Hepatocyte (in vitro differentiated cells): ENCODE measurements around the gene CELA3A.
"Not testable (repeated sequence)": the region's sequence is repeated elsewhere in the genome, so short reads cannot be mapped to it uniquely, and the experiment has no call there.

Experiments
- EZH2 ChIP-seq: fragments of 200-600 bp; sonication (generic); IDR thresholded peaks from 2 replicates; pipeline ENCODE4 v1.6.1; 2016; ENCODE audit warnings: antibody characterized with exemption, mild to moderate bottlenecking, borderline replicate concordance
- EZH2phosphoT487 ChIP-seq: fragments of 200-600 bp; sonication (generic); IDR thresholded peaks from one replicate; pipeline ENCODE4 v1.6.1; 2018; ENCODE audit warnings: antibody characterized with exemption, mild to moderate bottlenecking, low read depth, moderate library complexity; ENCODE audit not compliant: unreplicated experiment, severe bottlenecking
- TF ChIP-seq, protein P1 (sequence below): fragments of 200-600 bp; sonication (generic); IDR thresholded peaks from 2 replicates; pipeline ENCODE4 v1.5.1; 2016; ENCODE audit warnings: antibody characterized with exemption, mild to moderate bottlenecking; ENCODE audit not compliant: poor library complexity

DNA sequence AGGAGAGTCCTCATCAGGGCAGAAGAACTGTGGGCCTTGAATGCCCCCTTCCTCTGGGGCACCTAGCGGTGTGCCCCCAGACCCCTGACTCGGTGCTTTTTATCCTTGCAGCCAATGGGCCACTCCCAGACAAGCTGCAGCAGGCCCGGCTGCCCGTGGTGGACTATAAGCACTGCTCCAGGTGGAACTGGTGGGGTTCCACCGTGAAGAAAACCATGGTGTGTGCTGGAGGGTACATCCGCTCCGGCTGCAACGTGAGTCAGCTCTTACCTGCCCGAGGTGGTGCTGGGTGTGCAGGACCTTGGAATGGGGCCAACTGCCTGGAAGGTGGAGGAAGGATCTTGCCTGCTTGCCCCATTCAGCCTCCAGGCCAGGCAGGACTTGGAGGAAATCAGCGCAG, 5.8 kb downstream of the CELA3A start:
- TF ChIP-seq, protein P1, sequence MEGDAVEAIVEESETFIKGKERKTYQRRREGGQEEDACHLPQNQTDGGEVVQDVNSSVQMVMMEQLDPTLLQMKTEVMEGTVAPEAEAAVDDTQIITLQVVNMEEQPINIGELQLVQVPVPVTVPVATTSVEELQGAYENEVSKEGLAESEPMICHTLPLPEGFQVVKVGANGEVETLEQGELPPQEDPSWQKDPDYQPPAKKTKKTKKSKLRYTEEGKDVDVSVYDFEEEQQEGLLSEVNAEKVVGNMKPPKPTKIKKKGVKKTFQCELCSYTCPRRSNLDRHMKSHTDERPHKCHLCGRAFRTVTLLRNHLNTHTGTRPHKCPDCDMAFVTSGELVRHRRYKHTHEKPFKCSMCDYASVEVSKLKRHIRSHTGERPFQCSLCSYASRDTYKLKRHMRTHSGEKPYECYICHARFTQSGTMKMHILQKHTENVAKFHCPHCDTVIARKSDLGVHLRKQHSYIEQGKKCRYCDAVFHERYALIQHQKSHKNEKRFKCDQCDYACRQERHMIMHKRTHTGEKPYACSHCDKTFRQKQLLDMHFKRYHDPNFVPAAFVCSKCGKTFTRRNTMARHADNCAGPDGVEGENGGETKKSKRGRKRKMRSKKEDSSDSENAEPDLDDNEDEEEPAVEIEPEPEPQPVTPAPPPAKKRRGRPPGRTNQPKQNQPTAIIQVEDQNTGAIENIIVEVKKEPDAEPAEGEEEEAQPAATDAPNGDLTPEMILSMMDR: not testable (repeated sequence)
- not testable (repeated sequence) for TF ChIP-seq EZH2, EZH2phosphoT487
